GM18907 (cell line): ENCODE measurements around the gene SLC38A3.

Experiments
- ATAC-seq: cut with Tn5 transposase; IDR thresholded peaks from one replicate; pipeline ENCODE4 v1.9.1; 2021; ENCODE audit warnings: mild to moderate bottlenecking, moderate library complexity; ENCODE audit not compliant: unreplicated experiment

The SLC38A3 gene

GRCh38 chr3:50204804-50205412, at the start of gene SLC38A3:
TSS of gene SLC38A3 (plus strand) at chr3:50205271. CDS start at chr3:50214200, 8,929 bp downstream.
- no peak for ATAC-seq

- no peak for ATAC-seq
Observed at GRCh38 chr3:50155491-50155878, 49.6 kb upstream of the SLC38A3 start.

GRCh38 chr3:50155891-50156290, 49.2 kb upstream of the SLC38A3 start:
- ATAC-seq = no peak

GRCh38 chr3:50156549-50157493, 48.2 kb upstream of the SLC38A3 start:
- ATAC-seq = no peak

GRCh38 chr3:50157827-50158529, 47.1 kb upstream of the SLC38A3 start:
- no peak for ATAC-seq

- ATAC-seq = no peak
Observed at GRCh38 chr3:50158530-50159146, 46.4 kb upstream of the SLC38A3 start.

GRCh38 chr3:50160561-50160983, 44.5 kb upstream of the SLC38A3 start:
- ATAC-seq = no peak

- ATAC-seq = no peak
Observed at GRCh38 chr3:50161320-50161719, 43.8 kb upstream of the SLC38A3 start.

- ATAC-seq = no peak
Observed at GRCh38 chr3:50162034-50162883, 42.8 kb upstream of the SLC38A3 start.

- ATAC-seq = no peak
Observed at GRCh38 chr3:50163572-50164455, 41.3 kb upstream of the SLC38A3 start.

- no peak for ATAC-seq
Observed at GRCh38 chr3:50164481-50164880, 40.6 kb upstream of the SLC38A3 start.

- ATAC-seq = no peak
Observed at GRCh38 chr3:50164984-50165909, 39.8 kb upstream of the SLC38A3 start.

- no peak for ATAC-seq
Observed at GRCh38 chr3:50165910-50166538, 39.0 kb upstream of the SLC38A3 start.

- ATAC-seq = no peak
Observed at GRCh38 chr3:50166620-50167019, 38.5 kb upstream of the SLC38A3 start.

GRCh38 chr3:50167069-50167840, 37.8 kb upstream of the SLC38A3 start:
- ATAC-seq = no peak

GRCh38 chr3:50167841-50168209, 37.2 kb upstream of the SLC38A3 start:
- no peak for ATAC-seq

- no peak for ATAC-seq
Observed at GRCh38 chr3:50168388-50168787, 36.7 kb upstream of the SLC38A3 start.
